HCT116 (cell line): ENCODE data around the gene C12orf54. TPM values are rescaled to one million over a fixed set of nuclear protein-coding genes. Genes with fewer than 3 reads are reported as not detected.

Source experiments
- ATAC-seq: fragments of 200-7000 bp; cut with Tn5 transposase; 2 replicates; pipeline ENCODE4 v1.9.1; 2020; ENCODE audit warnings: mild to moderate bottlenecking, moderate library complexity
- BruUV-seq: library from RNA; stranded (reverse); fragments of 400-500 nt; replicated peaks from 2 replicates; lab custom pipeline; 2021; lab: Mats Ljungman, UMichigan
- CTCF ChIA-PET: fragments of 300-600 bp; sonication (Branson Sonifier 250); formaldehyde crosslinking; loops from one replicate; lab custom pipeline; 2021; ENCODE audit warnings: antibody characterized with exemption; lab: Charles Lee
- POLR2A ChIA-PET: fragments of 300-600, 350-600 bp; sonication (Branson Sonifier 250); formaldehyde crosslinking; loops from one replicate; lab custom pipeline; 2021; ENCODE audit warnings: antibody characterized with exemption; lab: Charles Lee
- RAD21 ChIA-PET, 2 experiments: fragments of 300-600 bp; sonication (Branson Sonifier 250); formaldehyde crosslinking; loops; one replicate each; lab custom pipeline; 2023; ENCODE audit warnings: low total read pairs in 2 of 2; ENCODE audit not compliant: uncharacterized antibody in 2 of 2, unreplicated experiment in 2 of 2, low non-redundant PET in 1 of 2; lab: Charles Lee
- DNase-seq: peaks from one replicate; pipeline ENCODE4 v3.0.0-alpha.2; 2010; ENCODE audit warnings: low read depth, low spot score
- H2AFZ ChIP-seq: fragments of 200-600 bp; shearing (Covaris generic), sonication (generic); 2 replicates; pipeline ENCODE4 v1.6.1; 2017; ENCODE audit warnings: low read depth, mixed run types, mixed read lengths, antibody characterized with exemption, low read length; ENCODE audit not compliant: poor library complexity, severe bottlenecking
- H3K27ac ChIP-seq: 2 replicates; pipeline ENCODE4 v1.5.1; 2012; ENCODE audit warnings: low read depth, low read length
- H3K27me3 ChIP-seq: fragments of 200-600 bp; sonication (generic); 2 replicates; pipeline ENCODE4 v1.6.1; 2016; ENCODE audit warnings: mixed run types, low read length, mixed read lengths; ENCODE audit not compliant: insufficient read depth
- H3K36me3 ChIP-seq, 2 experiments: fragments of 200-500 bp in 1 of 2; fragments of 200-600 bp in 1 of 2; sonication (Bioruptor generic) in 1 of 2; sonication (generic) in 1 of 2; 2 replicates each; pipeline versions ENCODE4 v1.5.1 to v1.6.1; 2014 to 2016; ENCODE audit warnings: low read length in 2 of 2, inconsistent platforms in 1 of 2, mixed read lengths in 1 of 2, mixed run types in 1 of 2; ENCODE audit not compliant: insufficient read depth in 2 of 2, control insufficient read depth in 1 of 2
- H3K4me1 ChIP-seq, 2 experiments: fragments of 200-600 bp in 1 of 2; sonication (generic) in 1 of 2; 2 replicates each; pipeline versions ENCODE4 v1.5.1 to v1.6.1; 2012 to 2017; ENCODE audit warnings: low read length in 2 of 2, inconsistent platforms in 1 of 2, mild to moderate bottlenecking in 1 of 2, mixed read lengths in 1 of 2, mixed run types in 1 of 2, moderate library complexity in 1 of 2; ENCODE audit not compliant: insufficient read depth in 2 of 2, control insufficient read depth in 1 of 2
- H3K4me2 ChIP-seq: fragments of 200-600 bp; sonication (generic); 2 replicates; pipeline ENCODE4 v1.6.1; 2017; ENCODE audit warnings: mixed run types, low read length, mixed read lengths
- H3K4me3 ChIP-seq, 2 experiments: fragments of 200-600 bp in 1 of 2; sonication (generic) in 1 of 2; replicated peaks in 1 of 2; 2 replicates each; pipeline ENCODE4 v1.5.1; 2011 to 2016; ENCODE audit warnings: low read length in 2 of 2, control low read depth in 1 of 2, low read depth in 1 of 2, mild to moderate bottlenecking in 1 of 2, mixed read lengths in 1 of 2, mixed run types in 1 of 2
- H3K79me2 ChIP-seq: fragments of 200-600 bp; sonication (generic); 2 replicates; pipeline ENCODE4 v1.6.1; 2017; ENCODE audit warnings: mild to moderate bottlenecking, mixed run types, low read length, moderate library complexity, mixed read lengths; ENCODE audit not compliant: insufficient read depth
- H3K9ac ChIP-seq: fragments of 200-600 bp; sonication (generic); 2 replicates; pipeline ENCODE4 v1.6.1; 2016; ENCODE audit warnings: low read length, mixed read lengths
- H3K9me2 ChIP-seq: fragments of 200-600 bp; sonication (generic), shearing (Covaris generic); 2 replicates; pipeline ENCODE4 v1.6.1; 2017; ENCODE audit warnings: mixed run types, mild to moderate bottlenecking, moderate library complexity; ENCODE audit not compliant: insufficient read depth
- H3K9me3 ChIP-seq, 2 experiments: fragments of 200-500 bp in 1 of 2; fragments of 200-600 bp in 1 of 2; sonication (Bioruptor generic) in 1 of 2; sonication (generic) in 1 of 2; 2 replicates each; pipeline ENCODE4 v1.6.1; 2014 to 2017; ENCODE audit warnings: low read length in 2 of 2, mixed read lengths in 2 of 2, inconsistent platforms in 1 of 2, low read depth in 1 of 2, mild to moderate bottlenecking in 1 of 2, mixed run types in 1 of 2, moderate library complexity in 1 of 2; ENCODE audit not compliant: control insufficient read depth in 1 of 2, insufficient read depth in 1 of 2
- H4K20me1 ChIP-seq: fragments of 200-600 bp; sonication (generic), shearing (Covaris generic); 2 replicates; pipeline ENCODE4 v1.6.1; 2017; ENCODE audit warnings: mixed run types, mild to moderate bottlenecking, moderate library complexity; ENCODE audit not compliant: insufficient read depth
- CBX3 ChIP-seq: IDR thresholded peaks from 2 replicates; pipeline ENCODE4 v1.6.1; 2012; ENCODE audit warnings: low read depth
- CEBPB ChIP-seq: IDR thresholded peaks from 2 replicates; pipeline ENCODE4 v1.6.1; 2012; ENCODE audit warnings: low read depth
- EZH2 ChIP-seq: fragments of 200-600 bp; sonication (generic); IDR thresholded peaks from 2 replicates; pipeline ENCODE4 v1.6.1; 2017; ENCODE audit warnings: antibody characterized with exemption, mixed run types
- FOSL1 ChIP-seq: IDR thresholded peaks from 2 replicates; pipeline ENCODE4 v1.6.1; 2012; ENCODE audit warnings: low read depth
- JUND ChIP-seq: IDR thresholded peaks from 2 replicates; pipeline ENCODE4 v1.6.1; 2012
- POLR2AphosphoS5 ChIP-seq: IDR thresholded peaks from 2 replicates; pipeline ENCODE4 v1.6.1; 2011; ENCODE audit warnings: mild to moderate bottlenecking, low read depth, low read length, moderate library complexity
- RAD21 ChIP-seq: IDR thresholded peaks from 2 replicates; pipeline ENCODE4 v1.6.1; 2012; ENCODE audit warnings: low read depth, mild to moderate bottlenecking
- SRF ChIP-seq: IDR thresholded peaks from 2 replicates; pipeline ENCODE4 v1.6.1; 2012; ENCODE audit warnings: low read depth
- YY1 ChIP-seq: IDR thresholded peaks from 2 replicates; pipeline ENCODE4 v1.6.1; 2011; ENCODE audit warnings: low read length, low read depth, moderate library complexity, mild to moderate bottlenecking; ENCODE audit not compliant: insufficient replicate concordance; ENCODE audit errors: extremely low read depth
- ZFX ChIP-seq: fragments of 450-650 bp; IDR thresholded peaks from 2 replicates; pipeline ENCODE4 v1.6.1; 2017
- ZNF274 ChIP-seq: fragments of 200-500 bp; sonication (Bioruptor generic); IDR thresholded peaks from 2 replicates; pipeline ENCODE4 v1.6.1; 2014; ENCODE audit warnings: mild to moderate bottlenecking, low read depth, low read length, inconsistent platforms
- intact Hi-C: fragments of 100-400 bp; cut with micrococcal nuclease; formaldehyde crosslinking; loops from 2 replicates; pipeline ENCODE4 v1.10.0; 2022
- total RNA-seq: library from RNA; stranded (reverse); gene quantifications from one replicate; pipeline ENCODE4 v1.2.1, GENCODE V29; 2021; ENCODE audit not compliant: unreplicated experiment
- TF ChIP-seq, protein P1 (sequence below): IDR thresholded peaks from 2 replicates; pipeline ENCODE4 v1.6.1; 2012
- TF ChIP-seq, protein P2 (sequence below), 3 experiments: fragments of 200-600 bp in 1 of 3; sonication (generic) in 1 of 3; IDR thresholded peaks in 2 of 3; conservative IDR thresholded peaks in 1 of 3; 2 replicates each; pipeline ENCODE4 v1.5.1; 2012 to 2017; ENCODE audit warnings: low read depth in 2 of 3, low read length in 2 of 3, antibody characterized with exemption in 1 of 3, borderline replicate concordance in 1 of 3, control low read depth in 1 of 3, mild to moderate bottlenecking in 1 of 3, mixed read lengths in 1 of 3, mixed run types in 1 of 3, moderate library complexity in 1 of 3; ENCODE audit not compliant: insufficient read depth in 1 of 3

Gene C12orf54
- total RNA-seq, 1 experiment from 2014 or later: not detected

DNA sequence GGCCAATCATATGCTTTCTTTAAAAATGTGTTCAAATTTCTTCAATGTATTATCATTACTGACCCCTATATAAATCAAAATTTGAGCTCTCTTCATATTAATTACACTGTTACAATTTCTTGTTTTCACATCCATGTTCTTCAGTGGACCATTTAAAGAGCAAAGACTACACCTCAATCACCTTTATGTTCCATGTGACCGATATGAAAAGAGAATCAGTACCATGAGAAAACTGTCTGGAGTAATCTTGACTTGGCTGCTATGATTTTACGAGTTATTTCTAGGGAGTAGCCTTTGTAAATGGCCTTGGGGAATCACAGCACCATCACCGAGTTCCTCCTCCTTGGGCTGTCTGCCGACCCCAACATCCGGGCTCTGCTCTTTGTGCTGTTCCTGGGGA, 43.0 kb downstream of the C12orf54 start, which contains the start of gene OR8S1 (continued):
- TF ChIP-seq YY1: no peak
- no peak for TF ChIP-seq FOSL1
- TF ChIP-seq SRF: no peak
- TF ChIP-seq CEBPB: no peak
- no peak for TF ChIP-seq POLR2AphosphoS5
- TF ChIP-seq, protein P1, sequence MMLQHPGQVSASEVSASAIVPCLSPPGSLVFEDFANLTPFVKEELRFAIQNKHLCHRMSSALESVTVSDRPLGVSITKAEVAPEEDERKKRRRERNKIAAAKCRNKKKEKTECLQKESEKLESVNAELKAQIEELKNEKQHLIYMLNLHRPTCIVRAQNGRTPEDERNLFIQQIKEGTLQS: no peak
- no peak for TF ChIP-seq ZFX
- no peak for TF ChIP-seq JUND
- TF ChIP-seq, all 23 proteins: peak for 0

DNA sequence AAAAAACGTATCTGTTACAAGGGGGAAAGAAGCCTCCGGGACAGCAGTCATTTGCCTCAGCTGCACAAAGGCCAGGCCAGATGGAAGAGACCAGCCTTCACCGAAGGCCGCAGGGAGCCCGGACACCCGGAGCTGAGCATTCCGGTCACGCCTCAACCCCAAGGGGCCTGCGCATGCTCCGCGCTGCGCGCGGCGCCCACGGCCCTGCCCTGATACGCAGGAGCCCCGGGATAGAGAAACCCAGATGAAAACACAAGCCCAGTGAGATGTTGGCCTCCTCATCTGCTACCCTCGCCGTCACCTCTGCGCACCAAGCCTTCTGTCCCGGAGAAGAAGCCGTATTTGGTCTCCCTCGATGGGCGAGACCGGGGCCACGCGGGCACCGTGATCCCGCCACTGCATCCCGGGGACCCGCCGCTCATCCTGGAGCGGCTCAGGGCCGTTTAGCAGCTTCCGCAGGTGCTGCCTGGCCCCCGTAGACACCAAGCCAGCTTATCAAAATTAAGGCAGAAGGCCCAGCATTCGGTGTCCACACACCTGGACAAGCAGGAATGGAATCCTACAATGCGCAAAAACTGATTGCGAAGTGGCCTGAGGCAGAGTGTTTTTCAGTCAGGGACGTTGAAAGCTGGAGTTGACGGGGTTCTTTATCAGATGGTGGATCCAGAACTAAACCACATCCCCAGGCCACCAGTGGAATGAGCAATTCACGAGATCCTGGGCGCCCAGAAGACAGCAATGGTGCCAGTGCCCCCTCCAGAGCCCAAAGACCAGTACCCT, 45.8 kb downstream of the C12orf54 start:
- ATAC-seq: no peak
- ChIA-PET CTCF (no interaction called here), RAD21 (no interaction called here), POLR2A (no interaction called here)
- Histone ChIP-seq H3K4me1 (no peaks in the 10 kb centered on the region), H3K36me3 (no peaks in the 10 kb centered on the region), H3K9me3 (no peaks in the 10 kb centered on the region), H3K9ac (no peak overlapping the region), H3K79me2 (no peaks in the 10 kb centered on the region), H4K20me1 (no peaks in the 10 kb centered on the region), H3K9me2 (no peaks in the 10 kb centered on the region), H3K27ac (no peak overlapping the region), H3K4me3 (no peak overlapping the region), H3K4me2 (no peak overlapping the region), H3K27me3 (no peaks in the 10 kb centered on the region), H2AFZ (no peak overlapping the region)
- intact Hi-C loops: no loop called here
- DNase-seq: no peak
- TF ChIP-seq ZNF274 (no peak), FOSL1 (no peak), CBX3 (no peak), RAD21 (no peak), EZH2 (no peak)
- TF ChIP-seq, protein P2, sequence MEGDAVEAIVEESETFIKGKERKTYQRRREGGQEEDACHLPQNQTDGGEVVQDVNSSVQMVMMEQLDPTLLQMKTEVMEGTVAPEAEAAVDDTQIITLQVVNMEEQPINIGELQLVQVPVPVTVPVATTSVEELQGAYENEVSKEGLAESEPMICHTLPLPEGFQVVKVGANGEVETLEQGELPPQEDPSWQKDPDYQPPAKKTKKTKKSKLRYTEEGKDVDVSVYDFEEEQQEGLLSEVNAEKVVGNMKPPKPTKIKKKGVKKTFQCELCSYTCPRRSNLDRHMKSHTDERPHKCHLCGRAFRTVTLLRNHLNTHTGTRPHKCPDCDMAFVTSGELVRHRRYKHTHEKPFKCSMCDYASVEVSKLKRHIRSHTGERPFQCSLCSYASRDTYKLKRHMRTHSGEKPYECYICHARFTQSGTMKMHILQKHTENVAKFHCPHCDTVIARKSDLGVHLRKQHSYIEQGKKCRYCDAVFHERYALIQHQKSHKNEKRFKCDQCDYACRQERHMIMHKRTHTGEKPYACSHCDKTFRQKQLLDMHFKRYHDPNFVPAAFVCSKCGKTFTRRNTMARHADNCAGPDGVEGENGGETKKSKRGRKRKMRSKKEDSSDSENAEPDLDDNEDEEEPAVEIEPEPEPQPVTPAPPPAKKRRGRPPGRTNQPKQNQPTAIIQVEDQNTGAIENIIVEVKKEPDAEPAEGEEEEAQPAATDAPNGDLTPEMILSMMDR (IDR thresholded peaks at IDR 0.05 in 2 of 3, conservative IDR thresholded peaks at IDR 0.05 in 1 of 3; ENCODE audit: borderline replicate concordance in 1 of 3, insufficient read depth in 1 of 3, low read depth in 2 of 3, low read length in 2 of 3): no peak
- BruUV-seq: no TSS peak
